GM19240 (cell line): Measurements from ENCODE around the gene SYN1.

Source experiments
- DNase-seq: peaks from one replicate; pipeline ENCODE4 v3.0.0; 2011; ENCODE audit warnings: low spot score; ENCODE audit not compliant: insufficient read length

Gene SYN1

GRCh38 chrX:47574076-47574546, 45.5 kb downstream of the SYN1 start:
- no peak for DNase-seq

GRCh38 chrX:47573341-47574075, 46.1 kb downstream of the SYN1 start:
- DNase-seq, result no peak

- no peak for DNase-seq
These were observed 46.8 kb downstream of the SYN1 start for GRCh38 chrX:47572773-47573340.

GRCh38 chrX:47571896-47572295, 47.8 kb downstream of the SYN1 start:
- DNase-seq, result no peak

- DNase-seq, result no peak
These were observed 48.4 kb downstream of the SYN1 start for GRCh38 chrX:47571215-47571614.

- DNase-seq, result no peak
These were observed 48.9 kb downstream of the SYN1 start for GRCh38 chrX:47570794-47571193.

GRCh38 chrX:47568656-47569295, 50.9 kb downstream of the SYN1 start:
- DNase-seq, result no peak

- no peak for DNase-seq
These were observed 52.8 kb downstream of the SYN1 start for GRCh38 chrX:47566841-47567240.

- DNase-seq, result no peak
These were observed 55.1 kb downstream of the SYN1 start for GRCh38 chrX:47564438-47565085.

- DNase-seq, result no peak
These were observed 55.8 kb downstream of the SYN1 start for GRCh38 chrX:47563801-47564315.

- DNase-seq, result no peak
These were observed 56.9 kb downstream of the SYN1 start for GRCh38 chrX:47562615-47563243.

GRCh38 chrX:47561659-47562151, 58.0 kb downstream of the SYN1 start:
- DNase-seq, result no peak

- peak; percentile 66 for DNase-seq
These were observed 58.6 kb downstream of the SYN1 start, which contains the start of gene ARAF for GRCh38 chrX:47560934-47561658. TSS of gene ARAF (plus strand) at chrX:47561205. CDS start at chrX:47562968, 1,763 bp downstream.

- DNase-seq, result no peak
These were observed 59.3 kb downstream of the SYN1 start for GRCh38 chrX:47560179-47560933.

GRCh38 chrX:47558436-47558835, 61.2 kb downstream of the SYN1 start:
- DNase-seq, result no peak

- no peak for DNase-seq
These were observed 63.5 kb downstream of the SYN1 start for GRCh38 chrX:47556045-47556623.

- no peak for DNase-seq
These were observed 76.2 kb downstream of the SYN1 start for GRCh38 chrX:47543496-47543895.

GRCh38 chrX:47540754-47541538, 78.7 kb downstream of the SYN1 start:
- no peak for DNase-seq

- no peak for DNase-seq
These were observed 79.8 kb downstream of the SYN1 start for GRCh38 chrX:47539860-47540259.
